ENCODE measurements around the gene ARHGAP28. TPM values are rescaled to one million over a fixed set of nuclear protein-coding genes. Genes with fewer than 3 reads are reported as not detected.

ARHGAP28 gene
- total RNA-seq, 2 experiments from 2014 or later: not detected

GRCh38 chr18:6738622-6739021, 9.1 kb downstream of the ARHGAP28 start:
- no peak for DNase-seq
- H3K36me3 Mint-ChIP-seq: no peaks in the 10 kb centered on the region
- ChIA-PET CTCF (no interaction called here), POLR2A (no interaction called here)
- H3K27ac Mint-ChIP-seq: no peak overlapping the region
- no peaks in the 10 kb centered on the region for H3K27me3 Mint-ChIP-seq
- intact Hi-C loops (cut with micrococcal nuclease): no loop called here
- H3K9me3 Mint-ChIP-seq: peaks cover 7% of the 10 kb centered on the region
- no peak overlapping the region for H3K4me3 Mint-ChIP-seq
- H3K4me1 Mint-ChIP-seq (ENCODE audit: low read depth): no peaks in the 10 kb centered on the region

DNA sequence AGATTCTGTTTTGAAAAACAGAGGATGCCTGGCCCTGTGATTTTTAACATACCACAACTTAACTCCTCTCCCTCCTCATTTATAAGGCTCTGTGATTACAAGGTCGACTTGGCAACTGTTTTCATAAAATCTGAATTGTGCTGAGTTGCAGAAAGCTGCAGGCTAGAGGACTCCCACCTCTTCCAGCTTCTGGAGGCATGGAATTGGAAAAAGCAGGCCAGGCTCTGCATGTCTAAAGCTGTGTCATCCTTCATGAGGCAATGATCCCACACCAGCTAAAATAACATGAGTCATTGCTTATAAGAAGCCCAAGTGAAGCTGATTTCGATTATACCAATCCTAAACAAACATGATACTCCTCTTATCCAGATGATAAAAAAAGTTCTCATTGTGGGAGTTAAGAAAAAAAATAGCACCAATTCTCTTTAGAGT, 11.7 kb downstream of the ARHGAP28 start:
- Mint-ChIP-seq H3K9me3 (peaks cover 7% of the 10 kb centered on the region), H3K4me3 (no peak overlapping the region), H3K36me3 (no peaks in the 10 kb centered on the region), H3K27ac (no peak overlapping the region), H3K27me3 (no peaks in the 10 kb centered on the region), H3K4me1 (ENCODE audit: low read depth) (no peaks in the 10 kb centered on the region)
- intact Hi-C loops (cut with micrococcal nuclease): no loop called here
- POLR2A ChIA-PET: no interaction called here
- CTCF ChIA-PET: no interaction called here
- DNase-seq: no peak

GRCh38 chr18:6741786-6742185, 12.3 kb downstream of the ARHGAP28 start:
- CTCF ChIA-PET: no interaction called here
- no peak for DNase-seq
- H3K9me3 Mint-ChIP-seq: peaks cover 7% of the 10 kb centered on the region
- intact Hi-C loops (cut with micrococcal nuclease): no loop called here
- no peaks in the 10 kb centered on the region for H3K36me3 Mint-ChIP-seq
- POLR2A ChIA-PET: no interaction called here
- H3K4me3 Mint-ChIP-seq: no peak overlapping the region
- H3K27ac Mint-ChIP-seq: no peak overlapping the region
- H3K27me3 Mint-ChIP-seq: no peaks in the 10 kb centered on the region
- no peaks in the 10 kb centered on the region for H3K4me1 Mint-ChIP-seq (ENCODE audit: low read depth)

GRCh38 chr18:6743999-6744398, 14.5 kb downstream of the ARHGAP28 start:
- Mint-ChIP-seq H3K9me3 (peaks cover 12% of the 10 kb centered on the region), H3K4me1 (ENCODE audit: low read depth) (no peaks in the 10 kb centered on the region), H3K27ac (no peak overlapping the region), H3K36me3 (no peaks in the 10 kb centered on the region), H3K27me3 (no peaks in the 10 kb centered on the region), H3K4me3 (no peak overlapping the region)
- no peak for DNase-seq
- POLR2A ChIA-PET: no interaction called here
- CTCF ChIA-PET: no interaction called here
- intact Hi-C loops (cut with micrococcal nuclease): no loop called here

GRCh38 chr18:6744816-6745455, 15.4 kb downstream of the ARHGAP28 start:
- no peaks in the 10 kb centered on the region for H3K4me1 Mint-ChIP-seq (ENCODE audit: low read depth)
- H3K27ac Mint-ChIP-seq: no peak overlapping the region
- peaks cover 12% of the 10 kb centered on the region for H3K9me3 Mint-ChIP-seq
- intact Hi-C loops (cut with micrococcal nuclease): no loop called here
- POLR2A ChIA-PET: no interaction called here
- DNase-seq: no peak
- CTCF ChIA-PET: no interaction called here
- no peak overlapping the region for H3K4me3 Mint-ChIP-seq
- no peaks in the 10 kb centered on the region for H3K27me3 Mint-ChIP-seq
- no peaks in the 10 kb centered on the region for H3K36me3 Mint-ChIP-seq

GRCh38 chr18:6745504-6746031, 16.1 kb downstream of the ARHGAP28 start:
- ChIA-PET CTCF (no interaction called here), POLR2A (no interaction called here)
- no peak overlapping the region for H3K4me3 Mint-ChIP-seq
- intact Hi-C loops (cut with micrococcal nuclease): no loop called here
- no peaks in the 10 kb centered on the region for H3K4me1 Mint-ChIP-seq (ENCODE audit: low read depth)
- H3K27me3 Mint-ChIP-seq: no peaks in the 10 kb centered on the region
- no peak overlapping the region for H3K27ac Mint-ChIP-seq
- H3K36me3 Mint-ChIP-seq: no peaks in the 10 kb centered on the region
- no peak for DNase-seq
- peaks cover 11% of the 10 kb centered on the region for H3K9me3 Mint-ChIP-seq

GRCh38 chr18:6746386-6746960, 17.0 kb downstream of the ARHGAP28 start:
- CTCF ChIA-PET: no interaction called here
- H3K27me3 Mint-ChIP-seq: no peaks in the 10 kb centered on the region
- intact Hi-C loops (cut with micrococcal nuclease): no loop called here

DNA sequence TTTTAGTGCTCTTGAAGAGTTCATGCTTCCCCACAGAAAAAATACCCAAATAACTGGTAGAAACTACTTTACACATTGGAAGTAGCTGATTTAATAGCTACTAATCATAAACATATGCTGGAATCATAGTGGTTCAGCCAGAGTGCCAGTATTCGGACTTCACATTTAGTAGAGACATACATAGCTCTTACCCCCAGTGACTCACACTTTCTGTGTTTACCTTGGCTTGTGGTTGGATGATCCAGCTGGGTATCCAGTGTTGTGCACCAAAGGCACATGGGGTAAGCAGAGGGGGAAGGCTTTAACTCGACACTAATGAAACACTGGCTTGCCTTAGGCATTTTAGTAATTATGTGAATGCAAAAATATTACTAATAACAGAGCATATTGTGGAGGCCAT, 18.1 kb downstream of the ARHGAP28 start:
- H3K27me3 Mint-ChIP-seq: no peaks in the 10 kb centered on the region
- no peak for DNase-seq
- POLR2A ChIA-PET: no interaction called here
- peaks cover 6% of the 10 kb centered on the region for H3K9me3 Mint-ChIP-seq
- no peaks in the 10 kb centered on the region for H3K4me1 Mint-ChIP-seq (ENCODE audit: low read depth)
- no peak overlapping the region for H3K4me3 Mint-ChIP-seq
- intact Hi-C loops (cut with micrococcal nuclease): no loop called here
- no peak overlapping the region for H3K27ac Mint-ChIP-seq
- no peaks in the 10 kb centered on the region for H3K36me3 Mint-ChIP-seq
- CTCF ChIA-PET: no interaction called here

More at GRCh38 chr18:6746386-6746960, 17.0 kb downstream of the ARHGAP28 start:
- no peak overlapping the region for H3K27ac Mint-ChIP-seq
- H3K4me1 Mint-ChIP-seq (ENCODE audit: low read depth): no peaks in the 10 kb centered on the region
- peaks cover 10% of the 10 kb centered on the region for H3K9me3 Mint-ChIP-seq
- H3K4me3 Mint-ChIP-seq: no peak overlapping the region
- H3K36me3 Mint-ChIP-seq: no peaks in the 10 kb centered on the region
- DNase-seq: no peak
- POLR2A ChIA-PET: no interaction called here

GRCh38 chr18:6748241-6748640, 18.7 kb downstream of the ARHGAP28 start:
- POLR2A ChIA-PET: no interaction called here
- intact Hi-C loops (cut with micrococcal nuclease): no loop called here
- no peak for DNase-seq
- Mint-ChIP-seq H3K4me1 (ENCODE audit: low read depth) (no peaks in the 10 kb centered on the region), H3K9me3 (peaks cover 4% of the 10 kb centered on the region), H3K27me3 (no peaks in the 10 kb centered on the region), H3K27ac (no peak overlapping the region), H3K36me3 (no peaks in the 10 kb centered on the region), H3K4me3 (no peak overlapping the region)
- CTCF ChIA-PET: no interaction called here

DNA sequence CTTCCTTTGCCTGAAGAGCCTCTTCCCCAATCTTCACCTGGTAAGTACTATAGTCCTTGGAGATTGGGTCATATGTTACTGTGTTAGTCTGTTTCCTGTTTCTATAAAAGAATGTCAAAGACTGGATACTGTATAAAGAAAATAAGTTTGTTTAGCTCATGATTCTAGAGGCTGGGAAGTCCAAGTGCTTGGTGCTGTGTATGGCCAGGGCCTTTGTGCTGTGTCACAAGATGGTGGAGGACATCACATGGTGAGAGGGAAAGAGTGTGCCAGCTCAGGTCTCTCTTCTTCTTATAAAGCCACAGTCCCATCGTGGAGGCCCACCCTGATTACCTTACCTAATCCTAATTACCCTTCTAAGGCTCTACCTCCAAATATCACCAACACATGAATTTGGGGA, 20.9 kb downstream of the ARHGAP28 start:
- no peak for DNase-seq
- ChIA-PET CTCF (no interaction called here), POLR2A (no interaction called here)
- intact Hi-C loops (cut with micrococcal nuclease): no loop called here
- H3K36me3 Mint-ChIP-seq: no peaks in the 10 kb centered on the region
- no peak overlapping the region for H3K27ac Mint-ChIP-seq
- no peak overlapping the region for H3K4me3 Mint-ChIP-seq
- H3K27me3 Mint-ChIP-seq: no peaks in the 10 kb centered on the region
- H3K9me3 Mint-ChIP-seq: peaks cover 4% of the 10 kb centered on the region
- no peaks in the 10 kb centered on the region for H3K4me1 Mint-ChIP-seq (ENCODE audit: low read depth)

DNA sequence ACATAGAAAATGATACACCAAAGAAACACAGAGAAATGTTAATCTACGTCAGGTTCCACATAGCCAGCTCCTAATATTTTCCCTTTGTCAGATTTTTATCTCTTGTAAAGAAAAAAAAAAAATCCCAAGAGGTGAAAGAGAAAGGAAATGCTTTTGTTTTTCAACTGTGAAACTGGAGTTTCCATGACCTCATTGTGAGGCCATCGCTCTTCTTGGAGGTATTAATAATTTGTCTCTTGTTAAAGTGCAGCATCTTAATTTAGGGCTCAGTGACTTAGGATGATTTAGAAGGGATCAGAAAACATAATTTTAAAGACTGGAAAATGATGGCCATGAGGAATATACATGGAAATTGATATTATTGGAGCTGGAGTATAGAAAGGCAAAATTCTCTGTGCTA, 21.7 kb downstream of the ARHGAP28 start:
- Mint-ChIP-seq H3K4me3 (no peak overlapping the region), H3K36me3 (no peaks in the 10 kb centered on the region), H3K9me3 (peaks cover 4% of the 10 kb centered on the region), H3K27ac (no peak overlapping the region), H3K4me1 (ENCODE audit: low read depth) (no peaks in the 10 kb centered on the region), H3K27me3 (no peaks in the 10 kb centered on the region)
- POLR2A ChIA-PET: no interaction called here
- DNase-seq: no peak
- CTCF ChIA-PET: no interaction called here
- intact Hi-C loops (cut with micrococcal nuclease): no loop called here

GRCh38 chr18:6752202-6752860, 22.8 kb downstream of the ARHGAP28 start:
- Mint-ChIP-seq H3K4me3 (no peak overlapping the region), H3K36me3 (no peaks in the 10 kb centered on the region), H3K27ac (no peak overlapping the region), H3K4me1 (ENCODE audit: low read depth) (no peaks in the 10 kb centered on the region), H3K9me3 (peaks cover 4% of the 10 kb centered on the region), H3K27me3 (no peaks in the 10 kb centered on the region)
- DNase-seq: no peak
- intact Hi-C loops (cut with micrococcal nuclease): no loop called here
- ChIA-PET POLR2A (no interaction called here), CTCF (no interaction called here)

- H3K9me3 Mint-ChIP-seq: no peaks in the 10 kb centered on the region
- no peaks in the 10 kb centered on the region for H3K27me3 Mint-ChIP-seq
- ChIA-PET POLR2A (no interaction called here), CTCF (no interaction called here)
- no peak overlapping the region for H3K27ac Mint-ChIP-seq
- no peaks in the 10 kb centered on the region for H3K4me1 Mint-ChIP-seq (ENCODE audit: low read depth)
- H3K4me3 Mint-ChIP-seq: no peak overlapping the region
- intact Hi-C loops (cut with micrococcal nuclease): no loop called here
- H3K36me3 Mint-ChIP-seq: no peaks in the 10 kb centered on the region
- no peak for DNase-seq
Measured at GRCh38 chr18:6755107-6755506, 25.6 kb downstream of the ARHGAP28 start.
